ENCODE data around the gene FOXRED2. TPM values are rescaled to one million over a fixed set of nuclear protein-coding genes. Genes with fewer than 3 reads are reported as not detected.

The FOXRED2 gene
- total and polyA plus RNA-seq, 2 donors (not counting 1 experiment from before 2014, with no cell fraction given) = 0.86 to 7.4 TPM

DNA sequence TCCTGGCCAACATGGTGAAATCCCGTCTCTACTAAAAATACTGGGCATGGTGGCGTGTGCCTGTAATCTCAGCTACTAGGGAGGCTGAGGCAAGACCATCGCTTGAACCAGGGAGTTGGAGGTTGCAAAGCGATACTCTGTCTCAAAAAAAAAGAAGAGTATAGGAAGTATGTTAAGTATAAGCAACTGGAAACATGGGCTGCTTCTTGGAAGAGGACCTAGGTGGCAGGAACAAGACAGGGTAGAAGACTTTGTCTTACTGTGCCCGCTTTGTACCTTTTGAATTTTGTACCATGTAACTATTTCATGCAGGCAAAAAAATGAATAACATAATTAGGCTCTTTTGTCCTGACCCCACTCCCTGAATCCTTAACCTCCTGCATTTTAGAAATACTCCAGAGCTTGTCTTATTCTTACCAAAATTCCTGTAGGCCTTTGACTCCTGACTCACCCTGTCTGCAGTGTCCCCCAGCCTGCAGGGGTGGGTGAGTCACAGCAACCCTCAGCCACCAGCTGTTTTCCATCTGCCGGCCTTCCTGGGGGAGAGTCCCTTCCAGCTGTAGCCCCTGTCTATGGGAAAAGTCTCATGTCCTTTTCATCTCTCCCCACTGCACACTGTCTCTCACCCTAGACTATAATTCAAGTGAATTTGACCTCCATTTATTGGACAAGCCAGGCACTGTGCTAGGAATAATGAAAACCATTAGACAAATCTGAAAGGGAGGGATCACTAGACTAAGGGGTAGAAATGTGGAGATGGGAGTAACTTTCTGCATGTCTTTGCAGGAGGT, 67.2 kb downstream of the FOXRED2 start:
- intact Hi-C loops (cut with micrococcal nuclease) = no loop called here
- Mint-ChIP-seq H3K9me3 (ENCODE audit: insufficient read depth) (no peaks in the 10 kb centered on the region), H3K4me1 (peaks cover 39% of the 10 kb centered on the region), H3K27me3 (no peaks in the 10 kb centered on the region), H3K27ac (peak overlapping the region; percentile 28), H3K4me3 (no peak overlapping the region)
- DNase-seq (no peak), ATAC-seq (ENCODE audit: low read depth) (no peak)
- Histone ChIP-seq H3K4me3 (ENCODE audit: control extremely low read depth in 1 of 5, extremely low read depth in 1 of 5, insufficient read depth in 1 of 5, low read depth in 2 of 5, low read length in 4 of 5) (no peak overlapping the region), H3K9me3 (ENCODE audit: control extremely low read depth in 1 of 3, control insufficient read depth in 2 of 3, insufficient read depth in 1 of 3, low read length in 2 of 3) (no peaks in the 10 kb centered on the region), H3K4me1 (ENCODE audit: control insufficient read depth in 2 of 2, insufficient read depth in 2 of 2, low read length in 2 of 2) (peaks cover 38 to 48% of the 10 kb centered on the region in 2 donors), H3K27me3 (replicated peaks in 1 of 4; ENCODE audit: control extremely low read depth in 1 of 4, control insufficient read depth in 3 of 4, insufficient read depth in 4 of 4, low read length in 3 of 4) (no peaks in the 10 kb centered on the region), H3K79me2 (ENCODE audit: control insufficient read depth, insufficient read depth, low read length) (peaks cover 6% of the 10 kb centered on the region), H2AFZ (ENCODE audit: insufficient read depth, low read depth, low read length, poor library complexity, severe bottlenecking) (no peak overlapping the region), H3K36me3 (replicated peaks in 1 of 2; ENCODE audit: control extremely low read depth in 1 of 2, control insufficient read depth in 1 of 2, extremely low read depth in 1 of 2, insufficient read depth in 2 of 2, low read length in 1 of 2) (no peaks in the 10 kb centered on the region), H3K27ac (ENCODE audit: low read length in 2 of 2) (no peak overlapping the region), H3K4me2 (replicated peaks; ENCODE audit: low read depth, low read length, poor library complexity, severe bottlenecking) (no peak overlapping the region), H3K9ac (ENCODE audit: low read length) (no peak overlapping the region), H4K20me1 (ENCODE audit: control insufficient read depth, insufficient read depth, low read length, poor library complexity, severe bottlenecking) (no peaks in the 10 kb centered on the region)
- TF ChIP-seq, protein P1, sequence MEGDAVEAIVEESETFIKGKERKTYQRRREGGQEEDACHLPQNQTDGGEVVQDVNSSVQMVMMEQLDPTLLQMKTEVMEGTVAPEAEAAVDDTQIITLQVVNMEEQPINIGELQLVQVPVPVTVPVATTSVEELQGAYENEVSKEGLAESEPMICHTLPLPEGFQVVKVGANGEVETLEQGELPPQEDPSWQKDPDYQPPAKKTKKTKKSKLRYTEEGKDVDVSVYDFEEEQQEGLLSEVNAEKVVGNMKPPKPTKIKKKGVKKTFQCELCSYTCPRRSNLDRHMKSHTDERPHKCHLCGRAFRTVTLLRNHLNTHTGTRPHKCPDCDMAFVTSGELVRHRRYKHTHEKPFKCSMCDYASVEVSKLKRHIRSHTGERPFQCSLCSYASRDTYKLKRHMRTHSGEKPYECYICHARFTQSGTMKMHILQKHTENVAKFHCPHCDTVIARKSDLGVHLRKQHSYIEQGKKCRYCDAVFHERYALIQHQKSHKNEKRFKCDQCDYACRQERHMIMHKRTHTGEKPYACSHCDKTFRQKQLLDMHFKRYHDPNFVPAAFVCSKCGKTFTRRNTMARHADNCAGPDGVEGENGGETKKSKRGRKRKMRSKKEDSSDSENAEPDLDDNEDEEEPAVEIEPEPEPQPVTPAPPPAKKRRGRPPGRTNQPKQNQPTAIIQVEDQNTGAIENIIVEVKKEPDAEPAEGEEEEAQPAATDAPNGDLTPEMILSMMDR (IDR thresholded peaks at IDR 0.05) = no peak
- TF ChIP-seq EZH2 (IDR thresholded peaks at IDR 0.05; ENCODE audit: borderline replicate concordance, insufficient read depth, low read depth, low read length, poor library complexity, severe bottlenecking) = no peak
- ChIA-PET POLR2A (no interaction called here), CTCF (interaction anchor here (1.0 kb wide), 1 partner anchor 31 kb away, joined by 3 read pairs; no protein-coding TSS in a partner anchor)
- WGBS (ENCODE audit: insufficient coverage) = 98% methylated on average over 6 of the region's 6 CpGs

Small RNAs within 50 kb of the gene (small RNA-seq; reads per million reads assigned to genes)
- gene RF00019 (ENCODE audit: insufficient read length, low read depth, low replicate concordance) = not detected

Other genes with a start within 250 kb of the FOXRED2 start
- gene MYH9, start 119.1 kb downstream of the FOXRED2 start, total RNA-seq = 552 and 554 TPM in 2 replicates
- gene MYH9, start 119.1 kb downstream of the FOXRED2 start, polyA plus RNA-seq = 108 and 130 TPM in 2 replicates
- 37.4 and 39.6 TPM in 2 replicates for gene TXN2, start 25.4 kb downstream of the FOXRED2 start, total RNA-seq
- gene TXN2, start 25.4 kb downstream of the FOXRED2 start, polyA plus RNA-seq = 51.2 and 54.6 TPM in 2 replicates
- 257 and 274 TPM in 2 replicates for gene EIF3D, start 22.1 kb upstream of the FOXRED2 start, total RNA-seq
- 324 and 395 TPM in 2 replicates for gene EIF3D, start 22.1 kb upstream of the FOXRED2 start, polyA plus RNA-seq
- not detected in 2 replicates for gene CACNG2, start 196.7 kb upstream of the FOXRED2 start, total RNA-seq
- gene CACNG2, start 196.7 kb upstream of the FOXRED2 start, polyA plus RNA-seq = not detected in 2 replicates

Data from B cell (primary cell).